ENCODE results near the gene STXBP6. TPM values are rescaled to one million over a fixed set of nuclear protein-coding genes. Genes with fewer than 3 reads are reported as not detected.

Gene STXBP6
- total and polyA plus RNA-seq, 2 of the 13 experiments (the other 11 are each of a cell fraction or from before 2014, with no cell fraction given) = 35.3 to 42.8 TPM

DNA sequence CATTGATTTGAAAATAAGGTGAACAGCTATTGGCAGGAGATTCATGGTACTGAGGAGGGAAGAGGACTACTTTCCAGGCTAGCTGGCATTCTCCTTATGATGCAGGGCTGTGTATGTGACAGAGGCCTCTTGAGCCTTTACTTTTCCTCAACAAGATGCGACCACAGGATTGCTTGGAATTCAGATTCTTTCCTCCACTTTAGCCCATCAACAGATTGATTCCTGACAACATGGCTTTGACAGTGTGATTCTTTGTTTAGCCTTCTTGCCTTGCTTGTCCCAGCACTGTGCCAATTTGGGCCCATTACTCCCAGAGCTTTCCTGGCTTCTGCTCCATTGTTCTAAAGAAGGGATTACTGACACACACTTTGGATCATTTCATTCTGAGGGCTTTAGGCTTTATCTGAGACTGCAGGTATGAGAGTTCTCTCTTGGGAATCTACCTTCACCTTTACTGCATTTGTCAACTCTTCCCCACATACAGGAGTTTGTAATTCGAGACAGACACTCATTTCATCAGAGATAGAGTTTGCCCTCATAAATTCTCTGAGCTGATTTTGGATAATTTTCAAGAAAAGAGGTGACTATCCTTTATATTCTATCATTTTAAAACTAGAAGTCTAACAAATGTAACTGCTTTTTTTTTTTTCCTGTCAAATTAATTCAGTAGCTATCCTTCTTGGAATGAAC, 209.6 kb downstream of the STXBP6 start (continued):
- TF ChIP-seq, protein P1, sequence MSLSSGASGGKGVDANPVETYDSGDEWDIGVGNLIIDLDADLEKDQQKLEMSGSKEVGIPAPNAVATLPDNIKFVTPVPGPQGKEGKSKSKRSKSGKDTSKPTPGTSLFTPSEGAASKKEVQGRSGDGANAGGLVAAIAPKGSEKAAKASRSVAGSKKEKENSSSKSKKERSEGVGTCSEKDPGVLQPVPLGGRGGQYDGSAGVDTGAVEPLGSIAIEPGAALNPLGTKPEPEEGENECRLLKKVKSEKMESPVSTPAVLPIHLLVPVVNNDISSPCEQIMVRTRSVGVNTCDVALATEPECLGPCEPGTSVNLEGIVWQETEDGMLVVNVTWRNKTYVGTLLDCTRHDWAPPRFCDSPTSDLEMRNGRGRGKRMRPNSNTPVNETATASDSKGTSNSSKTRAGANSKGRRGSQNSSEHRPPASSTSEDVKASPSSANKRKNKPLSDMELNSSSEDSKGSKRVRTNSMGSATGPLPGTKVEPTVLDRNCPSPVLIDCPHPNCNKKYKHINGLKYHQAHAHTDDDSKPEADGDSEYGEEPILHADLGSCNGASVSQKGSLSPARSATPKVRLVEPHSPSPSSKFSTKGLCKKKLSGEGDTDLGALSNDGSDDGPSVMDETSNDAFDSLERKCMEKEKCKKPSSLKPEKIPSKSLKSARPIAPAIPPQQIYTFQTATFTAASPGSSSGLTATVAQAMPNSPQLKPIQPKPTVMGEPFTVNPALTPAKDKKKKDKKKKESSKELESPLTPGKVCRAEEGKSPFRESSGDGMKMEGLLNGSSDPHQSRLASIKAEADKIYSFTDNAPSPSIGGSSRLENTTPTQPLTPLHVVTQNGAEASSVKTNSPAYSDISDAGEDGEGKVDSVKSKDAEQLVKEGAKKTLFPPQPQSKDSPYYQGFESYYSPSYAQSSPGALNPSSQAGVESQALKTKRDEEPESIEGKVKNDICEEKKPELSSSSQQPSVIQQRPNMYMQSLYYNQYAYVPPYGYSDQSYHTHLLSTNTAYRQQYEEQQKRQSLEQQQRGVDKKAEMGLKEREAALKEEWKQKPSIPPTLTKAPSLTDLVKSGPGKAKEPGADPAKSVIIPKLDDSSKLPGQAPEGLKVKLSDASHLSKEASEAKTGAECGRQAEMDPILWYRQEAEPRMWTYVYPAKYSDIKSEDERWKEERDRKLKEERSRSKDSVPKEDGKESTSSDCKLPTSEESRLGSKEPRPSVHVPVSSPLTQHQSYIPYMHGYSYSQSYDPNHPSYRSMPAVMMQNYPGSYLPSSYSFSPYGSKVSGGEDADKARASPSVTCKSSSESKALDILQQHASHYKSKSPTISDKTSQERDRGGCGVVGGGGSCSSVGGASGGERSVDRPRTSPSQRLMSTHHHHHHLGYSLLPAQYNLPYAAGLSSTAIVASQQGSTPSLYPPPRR (CRISPR knock-in tag; IDR thresholded peaks at IDR 0.05; ENCODE audit: borderline replicate concordance) = no peak
- peak; percentile 20; the same call in 1 of the 2 replicates for TF ChIP-seq HMGA1 (CRISPR knock-in tag; conservative IDR thresholded peaks at IDR 0.05)
- no peak for TF ChIP-seq MED1 (CRISPR knock-in tag; IDR thresholded peaks at IDR 0.05)
- TF ChIP-seq ZNF143 (CRISPR knock-in tag; IDR thresholded peaks at IDR 0.05) = no peak
- TF ChIP-seq RORA (CRISPR knock-in tag; IDR thresholded peaks at IDR 0.05) = 0 out of 2 replicates have a peak, but pooled peaks have one; percentile 31
- TF ChIP-seq, protein P2, sequence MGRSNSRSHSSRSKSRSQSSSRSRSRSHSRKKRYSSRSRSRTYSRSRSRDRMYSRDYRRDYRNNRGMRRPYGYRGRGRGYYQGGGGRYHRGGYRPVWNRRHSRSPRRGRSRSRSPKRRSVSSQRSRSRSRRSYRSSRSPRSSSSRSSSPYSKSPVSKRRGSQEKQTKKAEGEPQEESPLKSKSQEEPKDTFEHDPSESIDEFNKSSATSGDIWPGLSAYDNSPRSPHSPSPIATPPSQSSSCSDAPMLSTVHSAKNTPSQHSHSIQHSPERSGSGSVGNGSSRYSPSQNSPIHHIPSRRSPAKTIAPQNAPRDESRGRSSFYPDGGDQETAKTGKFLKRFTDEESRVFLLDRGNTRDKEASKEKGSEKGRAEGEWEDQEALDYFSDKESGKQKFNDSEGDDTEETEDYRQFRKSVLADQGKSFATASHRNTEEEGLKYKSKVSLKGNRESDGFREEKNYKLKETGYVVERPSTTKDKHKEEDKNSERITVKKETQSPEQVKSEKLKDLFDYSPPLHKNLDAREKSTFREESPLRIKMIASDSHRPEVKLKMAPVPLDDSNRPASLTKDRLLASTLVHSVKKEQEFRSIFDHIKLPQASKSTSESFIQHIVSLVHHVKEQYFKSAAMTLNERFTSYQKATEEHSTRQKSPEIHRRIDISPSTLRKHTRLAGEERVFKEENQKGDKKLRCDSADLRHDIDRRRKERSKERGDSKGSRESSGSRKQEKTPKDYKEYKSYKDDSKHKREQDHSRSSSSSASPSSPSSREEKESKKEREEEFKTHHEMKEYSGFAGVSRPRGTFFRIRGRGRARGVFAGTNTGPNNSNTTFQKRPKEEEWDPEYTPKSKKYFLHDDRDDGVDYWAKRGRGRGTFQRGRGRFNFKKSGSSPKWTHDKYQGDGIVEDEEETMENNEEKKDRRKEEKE (IDR thresholded peaks at IDR 0.05) = no peak
- TF ChIP-seq, protein P3, sequence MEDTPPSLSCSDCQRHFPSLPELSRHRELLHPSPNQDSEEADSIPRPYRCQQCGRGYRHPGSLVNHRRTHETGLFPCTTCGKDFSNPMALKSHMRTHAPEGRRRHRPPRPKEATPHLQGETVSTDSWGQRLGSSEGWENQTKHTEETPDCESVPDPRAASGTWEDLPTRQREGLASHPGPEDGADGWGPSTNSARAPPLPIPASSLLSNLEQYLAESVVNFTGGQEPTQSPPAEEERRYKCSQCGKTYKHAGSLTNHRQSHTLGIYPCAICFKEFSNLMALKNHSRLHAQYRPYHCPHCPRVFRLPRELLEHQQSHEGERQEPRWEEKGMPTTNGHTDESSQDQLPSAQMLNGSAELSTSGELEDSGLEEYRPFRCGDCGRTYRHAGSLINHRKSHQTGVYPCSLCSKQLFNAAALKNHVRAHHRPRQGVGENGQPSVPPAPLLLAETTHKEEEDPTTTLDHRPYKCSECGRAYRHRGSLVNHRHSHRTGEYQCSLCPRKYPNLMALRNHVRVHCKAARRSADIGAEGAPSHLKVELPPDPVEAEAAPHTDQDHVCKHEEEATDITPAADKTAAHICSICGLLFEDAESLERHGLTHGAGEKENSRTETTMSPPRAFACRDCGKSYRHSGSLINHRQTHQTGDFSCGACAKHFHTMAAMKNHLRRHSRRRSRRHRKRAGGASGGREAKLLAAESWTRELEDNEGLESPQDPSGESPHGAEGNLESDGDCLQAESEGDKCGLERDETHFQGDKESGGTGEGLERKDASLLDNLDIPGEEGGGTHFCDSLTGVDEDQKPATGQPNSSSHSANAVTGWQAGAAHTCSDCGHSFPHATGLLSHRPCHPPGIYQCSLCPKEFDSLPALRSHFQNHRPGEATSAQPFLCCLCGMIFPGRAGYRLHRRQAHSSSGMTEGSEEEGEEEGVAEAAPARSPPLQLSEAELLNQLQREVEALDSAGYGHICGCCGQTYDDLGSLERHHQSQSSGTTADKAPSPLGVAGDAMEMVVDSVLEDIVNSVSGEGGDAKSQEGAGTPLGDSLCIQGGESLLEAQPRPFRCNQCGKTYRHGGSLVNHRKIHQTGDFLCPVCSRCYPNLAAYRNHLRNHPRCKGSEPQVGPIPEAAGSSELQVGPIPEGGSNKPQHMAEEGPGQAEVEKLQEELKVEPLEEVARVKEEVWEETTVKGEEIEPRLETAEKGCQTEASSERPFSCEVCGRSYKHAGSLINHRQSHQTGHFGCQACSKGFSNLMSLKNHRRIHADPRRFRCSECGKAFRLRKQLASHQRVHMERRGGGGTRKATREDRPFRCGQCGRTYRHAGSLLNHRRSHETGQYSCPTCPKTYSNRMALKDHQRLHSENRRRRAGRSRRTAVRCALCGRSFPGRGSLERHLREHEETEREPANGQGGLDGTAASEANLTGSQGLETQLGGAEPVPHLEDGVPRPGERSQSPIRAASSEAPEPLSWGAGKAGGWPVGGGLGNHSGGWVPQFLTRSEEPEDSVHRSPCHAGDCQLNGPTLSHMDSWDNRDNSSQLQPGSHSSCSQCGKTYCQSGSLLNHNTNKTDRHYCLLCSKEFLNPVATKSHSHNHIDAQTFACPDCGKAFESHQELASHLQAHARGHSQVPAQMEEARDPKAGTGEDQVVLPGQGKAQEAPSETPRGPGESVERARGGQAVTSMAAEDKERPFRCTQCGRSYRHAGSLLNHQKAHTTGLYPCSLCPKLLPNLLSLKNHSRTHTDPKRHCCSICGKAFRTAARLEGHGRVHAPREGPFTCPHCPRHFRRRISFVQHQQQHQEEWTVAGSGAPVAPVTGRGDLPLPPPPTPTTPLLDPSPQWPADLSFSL (CRISPR knock-in tag; IDR thresholded peaks at IDR 0.05) = no peak
- TF ChIP-seq ZNF282 (IDR thresholded peaks at IDR 0.05; ENCODE audit: partially characterized antibody) = no peak
- TF ChIP-seq SMAD9 (CRISPR knock-in tag; IDR thresholded peaks at IDR 0.05) = peak; percentile 84; the same call in 1 of the 2 replicates
- peak; percentile 56 for TF ChIP-seq ERF (CRISPR knock-in tag; IDR thresholded peaks at IDR 0.05)
- TF ChIP-seq RFXAP (CRISPR knock-in tag; IDR thresholded peaks at IDR 0.05; ENCODE audit: borderline replicate concordance) = no peak

Data from HepG2 (cell line).